GM21367 (cell line): ENCODE measurements around the gene PFKL.
"Not testable (repeated sequence)": the region's sequence is repeated elsewhere in the genome, so short reads cannot be mapped to it uniquely, and the experiment has no call there.

ENCODE experiments used
- ATAC-seq: cut with Tn5 transposase; IDR thresholded peaks from one replicate; pipeline ENCODE4 v1.9.1; 2021; ENCODE audit not compliant: unreplicated experiment

The PFKL gene

DNA sequence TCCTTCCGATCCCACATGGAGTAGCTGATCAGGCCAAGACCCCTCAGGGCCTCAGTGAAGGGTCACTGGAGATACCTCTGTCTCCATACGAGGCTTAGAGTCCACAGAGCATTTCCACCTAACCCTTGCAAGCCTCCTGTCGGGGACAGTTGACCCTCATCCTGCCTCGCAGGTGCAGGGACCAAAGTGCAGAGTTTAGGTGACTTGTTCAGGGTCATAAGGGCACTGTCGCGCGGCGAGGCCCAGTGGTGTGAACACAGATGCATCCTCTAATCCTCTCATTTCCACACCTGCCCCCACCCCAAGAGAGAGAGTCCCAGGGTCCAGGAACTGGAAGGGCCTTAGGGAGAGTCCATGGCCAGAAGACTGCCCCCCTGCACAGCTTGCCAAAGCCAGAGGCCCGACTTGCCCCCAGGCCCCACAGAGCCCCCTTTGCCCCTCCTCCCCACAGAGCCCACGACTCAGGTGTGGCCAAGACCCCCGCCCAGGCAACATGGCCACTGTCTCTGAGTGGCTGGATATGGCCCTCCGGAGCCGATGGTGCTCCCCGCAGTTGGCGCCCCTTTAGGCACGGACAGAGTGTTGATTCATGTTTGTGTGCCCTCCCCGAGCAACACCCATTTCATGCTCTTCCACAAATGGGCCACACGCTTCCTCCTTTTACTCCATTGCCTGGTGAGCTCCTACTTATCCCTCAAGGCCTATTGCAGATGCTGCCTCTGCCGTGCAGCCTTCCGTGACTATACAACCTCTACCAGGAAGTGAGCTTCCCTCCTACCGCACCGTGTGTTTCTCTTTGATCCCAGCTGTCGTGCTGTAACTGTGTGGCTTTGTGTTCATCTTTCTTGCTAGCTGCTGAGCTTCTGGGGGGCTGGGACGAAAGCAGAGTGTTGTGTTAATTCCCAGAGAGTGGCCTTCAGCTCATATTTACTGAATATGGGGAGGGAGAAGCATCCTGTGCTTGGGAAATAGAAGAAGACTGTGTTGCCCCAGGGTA lies 55.2 kb downstream of the PFKL start:
- no peak for ATAC-seq

DNA sequence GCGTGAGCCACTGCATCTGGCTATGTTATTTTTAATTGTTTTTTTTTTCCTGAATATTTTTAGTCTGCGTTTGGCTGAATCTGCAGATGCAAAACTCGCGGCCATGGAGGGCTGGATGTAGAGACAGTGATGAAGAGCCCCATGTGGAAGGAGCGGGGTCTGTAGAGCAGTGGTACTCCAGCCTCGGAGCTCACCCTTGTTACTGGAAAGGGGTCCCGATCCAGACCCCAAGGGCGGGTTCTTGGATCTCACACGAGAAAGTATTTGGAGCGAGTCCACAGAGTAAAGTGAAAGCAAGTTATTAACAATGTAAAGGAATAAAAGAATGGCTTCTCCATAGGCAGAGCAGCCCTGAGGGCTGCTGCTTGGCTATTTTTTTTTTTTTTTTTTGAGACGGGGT lies 56.3 kb downstream of the PFKL start:
- no peak for ATAC-seq

DNA sequence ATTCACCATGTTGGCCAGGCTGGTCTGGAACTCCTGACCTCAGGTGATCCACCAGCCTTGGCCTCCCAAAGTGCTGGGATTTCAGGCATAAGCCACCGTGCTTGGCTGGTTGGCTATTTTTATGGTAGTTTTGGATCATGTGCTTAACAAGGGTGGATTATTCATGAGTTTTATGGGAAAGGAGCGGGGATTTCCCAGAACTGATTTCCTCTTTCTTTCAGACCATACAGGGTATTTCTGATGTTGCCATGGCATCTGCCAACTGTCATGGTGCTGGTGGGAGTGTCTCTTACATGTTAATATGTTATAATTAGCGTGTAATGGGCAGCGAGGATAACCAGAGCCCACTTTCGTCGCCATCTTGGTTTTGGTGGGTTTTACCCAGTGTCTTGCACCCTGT lies 56.8 kb downstream of the PFKL start:
- ATAC-seq: no peak

DNA sequence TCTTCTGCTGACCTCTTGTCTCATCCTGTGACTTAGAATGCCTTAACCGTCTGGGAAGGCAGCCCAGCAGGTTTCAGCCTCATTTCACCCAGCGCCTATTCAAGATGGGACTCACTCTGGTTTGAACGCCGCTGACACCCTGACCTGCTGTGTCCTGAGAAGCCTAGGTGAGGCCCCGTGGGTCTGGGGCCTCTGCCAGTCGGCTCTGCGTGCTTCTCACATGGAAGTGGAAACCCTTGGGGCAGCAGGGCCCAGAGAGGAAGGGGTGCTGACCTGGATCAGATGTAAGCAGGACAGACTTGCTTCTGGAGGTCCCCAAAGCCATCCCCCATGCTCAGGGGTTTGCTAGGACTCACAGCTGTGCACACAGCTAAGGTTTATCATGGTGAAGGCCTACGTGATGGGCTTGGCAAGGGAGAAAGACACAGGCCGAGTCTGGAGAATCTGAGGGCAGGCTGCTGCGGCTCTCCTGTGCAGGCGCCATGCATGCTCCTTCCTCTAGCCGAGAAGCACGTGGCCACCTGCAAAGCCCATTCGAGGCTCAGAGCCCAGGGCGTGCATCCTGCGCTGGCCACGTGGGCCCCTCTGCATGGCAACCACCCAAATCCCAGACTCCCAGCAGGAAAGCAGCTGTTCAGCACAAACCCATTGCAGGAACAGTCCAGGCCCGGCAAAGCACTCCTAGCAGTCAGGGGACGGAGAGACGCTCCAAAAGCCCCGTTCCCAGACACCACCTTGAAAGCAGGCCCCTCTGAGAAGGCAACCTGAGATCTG lies 57.4 kb downstream of the PFKL start:
- no peak for ATAC-seq

- ATAC-seq: no peak
Observed at GRCh38 chr21:44359396-44359795, 59.5 kb downstream of the PFKL start.

GRCh38 chr21:44360159-44360558 lies 60.3 kb downstream of the PFKL start:
- ATAC-seq: no peak

- ATAC-seq: not testable (repeated sequence)
Observed at GRCh38 chr21:44361903-44362302, 62.0 kb downstream of the PFKL start.

DNA sequence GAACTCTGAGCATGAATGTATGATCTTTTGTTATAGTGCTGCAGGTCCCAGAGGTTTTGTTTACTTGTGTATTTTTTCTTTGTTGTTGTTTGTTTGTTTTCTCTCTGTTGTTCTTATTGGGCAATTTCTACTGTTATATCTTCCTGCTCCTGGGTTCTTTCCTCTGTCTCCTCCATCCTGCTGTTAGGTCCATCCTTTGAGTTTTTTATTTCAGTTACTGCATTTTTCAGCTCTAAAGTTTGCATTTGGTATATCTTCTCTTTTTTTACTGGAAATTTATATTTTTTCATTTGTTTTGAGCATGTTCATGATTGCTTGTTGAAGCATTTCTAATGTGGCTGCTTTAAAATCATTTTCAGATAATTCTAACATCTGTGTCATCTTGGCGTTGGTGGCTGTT lies 63.4 kb downstream of the PFKL start:
- no peak for ATAC-seq

GRCh38 chr21:44364151-44365053 lies 64.5 kb downstream of the PFKL start:
- no peak for ATAC-seq

DNA sequence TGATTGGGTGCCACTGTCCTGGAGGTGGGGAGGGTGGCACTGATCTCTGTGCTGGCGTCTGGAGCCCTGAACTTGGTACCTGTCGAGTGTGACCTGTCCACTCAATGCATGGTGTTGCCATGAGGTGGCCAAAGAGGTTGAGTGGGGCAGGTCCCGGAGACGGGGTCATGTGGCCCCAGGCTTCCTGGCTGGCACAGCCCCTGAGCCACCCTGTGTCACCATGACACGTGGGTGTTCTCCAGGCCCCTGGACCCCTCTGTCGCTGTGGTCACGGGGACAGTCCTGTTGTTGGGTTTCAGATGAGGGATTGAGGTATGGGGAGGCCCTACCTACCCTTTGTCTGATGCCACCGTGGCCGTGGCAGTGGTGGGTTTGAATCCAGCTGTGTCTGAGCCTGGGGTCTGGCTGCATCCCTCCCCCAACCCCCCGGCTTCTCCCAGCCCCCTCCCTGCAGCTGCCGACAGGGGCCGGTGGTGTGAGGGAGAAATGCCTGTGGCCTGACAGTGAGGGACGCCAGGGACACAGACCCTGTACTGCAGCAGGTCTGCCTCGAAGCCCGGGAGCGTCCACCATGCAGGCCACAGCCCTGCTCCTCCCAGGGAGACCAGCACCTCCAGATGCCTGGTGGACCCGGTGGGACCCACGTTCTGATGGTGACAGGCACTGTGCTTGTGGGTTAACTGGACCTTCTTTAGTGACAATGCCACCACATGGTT lies 65.6 kb downstream of the PFKL start:
- ATAC-seq: no peak

DNA sequence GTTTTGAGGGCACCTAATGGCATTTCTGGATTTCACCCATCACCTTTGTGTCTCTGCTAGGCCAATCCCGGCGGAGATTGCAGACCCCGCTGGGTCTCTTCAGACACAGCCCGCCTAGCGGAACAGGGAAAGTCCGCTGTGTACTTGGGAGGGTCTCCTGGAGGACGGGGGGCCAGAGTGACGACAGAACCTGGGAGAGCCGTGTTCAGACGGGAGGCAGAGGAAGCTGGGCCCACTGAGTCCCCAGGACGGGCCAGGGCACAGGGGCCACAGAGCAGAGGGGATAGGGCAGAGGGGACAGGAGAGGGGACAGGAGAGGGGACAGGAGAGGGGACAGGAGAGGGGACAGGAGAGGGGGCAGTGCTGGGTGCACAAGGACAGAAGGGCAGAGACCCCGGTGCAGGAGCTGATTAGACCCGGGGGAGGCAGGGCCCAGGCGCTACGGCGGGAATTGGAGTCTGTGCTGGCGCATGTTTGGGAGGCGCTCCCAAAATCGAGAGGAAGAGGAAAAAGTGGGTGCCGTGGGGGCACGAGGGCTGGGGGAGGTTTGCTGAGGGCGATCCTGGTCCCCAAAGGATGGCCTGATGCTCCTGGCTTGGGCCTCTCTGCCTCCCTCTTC lies 66.2 kb downstream of the PFKL start:
- no peak for ATAC-seq

- ATAC-seq: no peak
Observed at GRCh38 chr21:44366586-44367211, 66.8 kb downstream of the PFKL start.

GRCh38 chr21:44368711-44369446 lies 69.0 kb downstream of the PFKL start:
- ATAC-seq: no peak

GRCh38 chr21:44370027-44370735 lies 70.3 kb downstream of the PFKL start:
- no peak for ATAC-seq

DNA sequence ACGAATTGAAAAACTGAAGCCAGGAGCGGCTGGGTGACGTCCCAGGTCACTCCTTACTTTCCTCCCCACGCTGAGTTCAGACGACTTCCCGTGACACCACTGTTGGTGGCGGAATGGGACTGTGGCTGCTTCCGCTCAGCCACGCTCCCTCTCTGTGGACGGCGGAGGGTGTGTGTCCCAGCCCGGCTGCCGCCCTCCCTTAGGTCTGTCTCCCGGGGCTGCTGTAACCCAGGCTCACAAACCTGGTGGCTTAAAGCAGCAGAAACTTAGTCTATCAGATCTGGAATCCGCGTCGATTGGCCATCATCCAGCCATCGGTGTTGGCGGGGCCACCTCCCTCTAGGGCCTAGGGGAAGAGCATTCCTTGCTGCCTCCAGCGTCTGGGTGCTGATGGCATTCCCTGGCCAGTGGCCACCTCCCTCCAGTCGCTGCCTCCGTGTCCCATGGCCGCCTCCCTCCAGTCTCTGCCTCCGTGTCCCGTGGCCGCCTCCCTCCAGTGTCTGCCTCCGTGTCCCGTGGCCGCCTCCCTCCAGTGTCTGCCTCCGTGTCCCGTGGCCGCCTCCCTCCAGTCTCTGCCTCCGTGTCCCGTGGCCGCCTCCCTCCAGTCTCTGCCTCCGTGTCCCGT lies 71.0 kb downstream of the PFKL start:
- ATAC-seq: no peak

DNA sequence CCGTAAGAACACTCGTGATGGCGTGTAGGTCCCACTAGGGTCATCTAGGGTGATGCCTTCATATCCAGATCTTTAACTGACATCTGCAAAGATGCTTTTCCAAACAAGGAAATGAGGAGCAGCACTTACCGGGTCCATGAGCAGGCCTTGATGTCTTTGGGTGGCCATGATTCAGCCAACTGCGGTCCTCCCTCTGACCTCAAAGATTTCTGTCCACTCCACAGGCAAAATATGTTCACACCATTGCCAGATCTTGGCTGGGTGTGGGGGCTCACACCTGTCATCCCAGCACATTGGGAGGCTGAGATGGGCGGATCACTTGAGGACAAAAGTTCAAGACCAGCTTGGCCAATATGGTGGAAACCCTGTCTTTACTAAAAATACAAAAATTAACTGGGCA lies 71.7 kb downstream of the PFKL start:
- ATAC-seq: no peak

- no peak for ATAC-seq
Observed at GRCh38 chr21:44372616-44373015, 72.8 kb downstream of the PFKL start.
